ENCODE measurements around the gene DYNC2I2.
A peak's percentile ranks its signal among the peaks of the same experiment; 100 is the strongest.

DNA sequence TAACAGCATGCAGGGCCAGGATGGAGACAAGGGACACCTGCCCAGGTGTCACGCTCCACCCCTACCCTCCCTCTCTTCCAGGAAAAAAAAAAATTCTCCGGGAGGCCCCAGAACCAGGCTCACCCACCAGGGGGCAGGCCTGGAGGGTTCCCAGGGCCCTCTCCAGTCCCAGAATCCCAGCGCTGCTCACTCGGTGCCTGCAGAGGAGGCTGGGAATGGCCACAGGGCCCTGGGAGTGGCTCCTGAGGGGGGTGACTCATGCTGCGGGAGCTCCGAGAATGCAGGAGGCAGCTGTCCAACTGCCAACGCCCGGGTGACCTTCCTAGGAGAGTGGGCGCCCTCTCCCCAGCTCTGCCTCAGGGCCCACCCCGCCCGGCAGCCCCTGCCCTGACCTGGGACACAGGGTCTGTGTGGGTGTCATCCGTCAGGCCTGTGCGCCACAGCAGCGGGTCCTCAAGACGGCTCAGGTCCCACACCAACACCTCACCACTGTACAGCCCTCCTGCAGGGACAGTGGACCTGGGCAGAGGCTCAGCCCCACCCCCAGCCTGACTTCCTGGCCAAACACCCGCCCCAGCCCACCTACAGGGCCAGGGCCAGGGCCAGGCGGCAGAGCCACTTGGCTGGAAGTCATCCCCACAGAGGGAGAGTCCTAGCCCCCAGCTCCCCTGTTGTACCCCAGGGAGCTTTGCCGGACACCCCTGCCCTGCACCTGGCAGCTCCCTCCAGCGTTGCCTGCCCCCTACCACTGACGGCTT, 21.2 kb downstream of the DYNC2I2 start:
- peak; percentile 56 for TF ChIP-seq CTCF (IDR thresholded peaks at IDR 0.05)
- TF ChIP-seq EZH2 (IDR thresholded peaks at IDR 0.05) = no peak

All from neural progenitor cell (in vitro differentiated cells).